Astrocyte (in vitro differentiated cells and primary cell): ENCODE results near the gene SRF. TPM values are rescaled to one million over a fixed set of nuclear protein-coding genes. Genes with fewer than 3 reads are reported as not detected.

ENCODE experiments used
- DNase-seq: peaks from one replicate; pipeline ENCODE4 v3.0.0-alpha.2; 2010; ENCODE audit warnings: low read depth
- FAIRE-seq: peaks from 2 replicates; lab custom pipeline; 2011; peaks lifted over from hg19 to GRCh38; lab: Jason Lieb, UNC
- H2AFZ ChIP-seq: 2 replicates; pipeline ENCODE4 v1.6.0; 2012; ENCODE audit warnings: low read depth, low read length, inconsistent platforms
- H3K27ac ChIP-seq: 2 replicates; pipeline ENCODE4 v1.5.1; 2011; ENCODE audit warnings: low read depth, low read length, inconsistent platforms
- H3K27me3 ChIP-seq: 2 replicates; pipeline ENCODE4 v1.6.0; 2011; ENCODE audit warnings: low read length, inconsistent platforms; ENCODE audit not compliant: insufficient read depth
- H3K36me3 ChIP-seq: 2 replicates; pipeline ENCODE4 v1.5.1; 2011; ENCODE audit warnings: low read length, inconsistent platforms; ENCODE audit not compliant: insufficient read depth
- H3K4me1 ChIP-seq: 2 replicates; pipeline ENCODE4 v1.5.1; 2011; ENCODE audit warnings: low read length, inconsistent platforms; ENCODE audit not compliant: insufficient read depth
- H3K4me2 ChIP-seq: 2 replicates; pipeline ENCODE4 v1.6.0; 2012; ENCODE audit warnings: low read length, inconsistent platforms
- H3K4me3 ChIP-seq: 2 replicates; pipeline ENCODE4 v1.5.1; 2011; ENCODE audit warnings: low read depth, mild to moderate bottlenecking, low read length, inconsistent platforms; ENCODE audit not compliant: insufficient read depth
- H3K79me2 ChIP-seq: 2 replicates; pipeline ENCODE4 v1.6.0; 2012; ENCODE audit warnings: mild to moderate bottlenecking, low read length, inconsistent platforms; ENCODE audit not compliant: insufficient read depth
- H3K9ac ChIP-seq: 2 replicates; pipeline ENCODE4 v1.6.0; 2012; ENCODE audit warnings: mild to moderate bottlenecking, low read length, inconsistent platforms
- H3K9me3 ChIP-seq: 2 replicates; pipeline ENCODE4 v1.5.1; 2012; ENCODE audit warnings: low read depth, mild to moderate bottlenecking, low read length, inconsistent platforms; ENCODE audit not compliant: insufficient read depth
- H4K20me1 ChIP-seq: 2 replicates; pipeline ENCODE4 v1.6.0; 2012; ENCODE audit warnings: low read length, inconsistent platforms; ENCODE audit not compliant: insufficient read depth
- H3K27ac Mint-ChIP-seq: one replicate; pipeline ENCODE4 v1.8.0; 2021; ENCODE audit warnings: mild to moderate bottlenecking, mixed read lengths; ENCODE audit not compliant: unreplicated experiment
- H3K27me3 Mint-ChIP-seq: one replicate; pipeline ENCODE4 v1.8.0; 2021; ENCODE audit warnings: low read depth, mixed read lengths; ENCODE audit not compliant: unreplicated experiment
- H3K36me3 Mint-ChIP-seq: one replicate; pipeline ENCODE4 v1.8.0; 2021; ENCODE audit warnings: low read depth, mixed read lengths; ENCODE audit not compliant: unreplicated experiment
- H3K4me1 Mint-ChIP-seq: one replicate; pipeline ENCODE4 v1.8.0; 2021; ENCODE audit warnings: low read depth, mixed read lengths; ENCODE audit not compliant: unreplicated experiment
- H3K4me3 Mint-ChIP-seq: one replicate; pipeline ENCODE4 v1.8.0; 2021; ENCODE audit warnings: mild to moderate bottlenecking, moderate library complexity, mixed read lengths; ENCODE audit not compliant: unreplicated experiment
- H3K9me3 Mint-ChIP-seq: one replicate; pipeline ENCODE4 v1.8.0; 2021; ENCODE audit warnings: mild to moderate bottlenecking, mixed read lengths; ENCODE audit not compliant: unreplicated experiment
- CTCF ChIP-seq: IDR thresholded peaks from 2 replicates; pipeline ENCODE4 v1.5.1; 2011; ENCODE audit warnings: low read depth, mild to moderate bottlenecking, inconsistent platforms, low read length, moderate library complexity; ENCODE audit not compliant: insufficient read depth
- EZH2 ChIP-seq: IDR thresholded peaks from 2 replicates; pipeline ENCODE4 v1.6.1; 2012; ENCODE audit warnings: mild to moderate bottlenecking, low read length, inconsistent platforms; ENCODE audit not compliant: insufficient read depth
- total RNA-seq: library from RNA; stranded (reverse); gene quantifications from 2 replicates; pipeline ENCODE4 v1.2.1, GENCODE V29; 2021

The SRF gene
- total RNA-seq, 1 donor from 2014 or later, result 53.5 TPM

GRCh38 chr6:43196337-43196736, 25.3 kb downstream of the SRF start:
- Mint-ChIP-seq H3K4me3 (no peak overlapping the region), H3K27ac (no peak overlapping the region), H3K36me3 (peaks cover 37% of the 10 kb centered on the region), H3K27me3 (peaks cover 4% of the 10 kb centered on the region), H3K9me3 (peaks cover 2% of the 10 kb centered on the region), H3K4me1 (no peaks in the 10 kb centered on the region)
- Histone ChIP-seq H3K79me2 (no peaks in the 10 kb centered on the region), H3K9me3 (no peaks in the 10 kb centered on the region), H3K27ac (no peak overlapping the region), H3K4me1 (no peaks in the 10 kb centered on the region), H3K36me3 (peaks cover 10% of the 10 kb centered on the region), H3K27me3 (no peaks in the 10 kb centered on the region), H4K20me1 (no peaks in the 10 kb centered on the region), H2AFZ (no peak overlapping the region), H3K9ac (no peak overlapping the region), H3K4me2 (no peak overlapping the region), H3K4me3 (no peak overlapping the region)
- TF ChIP-seq CTCF (no peak), EZH2 (no peak)
- DNase-seq (no peak), FAIRE-seq (no peak)

GRCh38 chr6:43199912-43200311, 28.8 kb downstream of the SRF start:
- no peak overlapping the region for H3K27ac Mint-ChIP-seq
- H3K4me3 Mint-ChIP-seq, result no peak overlapping the region
- H3K36me3 Mint-ChIP-seq, result peaks cover 54% of the 10 kb centered on the region
- DNase-seq, result no peak
- Histone ChIP-seq H4K20me1 (no peaks in the 10 kb centered on the region), H3K9me3 (no peaks in the 10 kb centered on the region), H3K4me3 (no peak overlapping the region), H3K27me3 (no peaks in the 10 kb centered on the region), H2AFZ (no peak overlapping the region), H3K79me2 (no peaks in the 10 kb centered on the region), H3K4me1 (no peaks in the 10 kb centered on the region), H3K36me3 (peaks cover 6% of the 10 kb centered on the region), H3K27ac (no peak overlapping the region), H3K4me2 (no peak overlapping the region), H3K9ac (no peak overlapping the region)
- TF ChIP-seq CTCF (no peak), EZH2 (no peak)
- no peaks in the 10 kb centered on the region for H3K4me1 Mint-ChIP-seq
- H3K9me3 Mint-ChIP-seq, result peaks cover 7% of the 10 kb centered on the region
- no peak for FAIRE-seq
- peaks cover 11% of the 10 kb centered on the region for H3K27me3 Mint-ChIP-seq

GRCh38 chr6:43200541-43200940, 29.5 kb downstream of the SRF start:
- Mint-ChIP-seq H3K4me1 (no peaks in the 10 kb centered on the region), H3K4me3 (peak overlapping the region; percentile 29), H3K27me3 (peaks cover 11% of the 10 kb centered on the region), H3K9me3 (peaks cover 7% of the 10 kb centered on the region), H3K27ac (no peak overlapping the region), H3K36me3 (peaks cover 53% of the 10 kb centered on the region)
- Histone ChIP-seq H3K4me3 (no peak overlapping the region), H3K4me1 (no peaks in the 10 kb centered on the region), H3K27ac (no peak overlapping the region), H3K9ac (no peak overlapping the region), H3K27me3 (no peaks in the 10 kb centered on the region), H3K36me3 (peaks cover 6% of the 10 kb centered on the region), H3K9me3 (no peaks in the 10 kb centered on the region), H2AFZ (no peak overlapping the region), H3K79me2 (no peaks in the 10 kb centered on the region), H3K4me2 (no peak overlapping the region), H4K20me1 (no peaks in the 10 kb centered on the region)
- FAIRE-seq (no peak), DNase-seq (no peak)
- TF ChIP-seq CTCF (no peak), EZH2 (no peak)
